NCI-H446 (cell line): ENCODE measurements around the gene GAS2L2.
"Not testable (repeated sequence)": the region's sequence is repeated elsewhere in the genome, so short reads cannot be mapped to it uniquely, and the experiment has no call there.

Source experiments
- DNase-seq, 2 experiments: peaks; one replicate each; lab custom pipeline; 2025; lab: John Stamatoyannopoulos, UW

The GAS2L2 gene

DNA sequence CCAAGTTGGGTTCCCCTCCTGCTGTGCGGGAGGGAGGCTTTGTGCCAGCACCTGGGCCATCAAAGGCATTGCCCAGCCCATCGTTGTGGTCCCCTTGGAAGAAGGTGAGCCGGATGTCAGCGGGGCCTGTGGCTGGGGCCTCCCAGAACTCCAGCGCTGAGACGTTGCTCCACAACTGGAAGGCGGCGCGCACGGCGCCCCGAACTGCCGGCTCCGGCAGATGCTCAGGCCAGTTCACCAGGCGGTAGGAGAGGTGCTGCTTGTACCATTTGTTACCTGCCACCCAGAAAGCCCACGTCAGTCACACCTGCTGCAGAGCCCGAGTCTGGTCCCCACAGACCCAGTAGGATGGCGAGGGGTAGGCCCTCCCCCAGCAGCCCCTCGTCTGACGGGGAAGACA lies 20.1 kb upstream of the GAS2L2 start:
- DNase-seq = no peak

DNA sequence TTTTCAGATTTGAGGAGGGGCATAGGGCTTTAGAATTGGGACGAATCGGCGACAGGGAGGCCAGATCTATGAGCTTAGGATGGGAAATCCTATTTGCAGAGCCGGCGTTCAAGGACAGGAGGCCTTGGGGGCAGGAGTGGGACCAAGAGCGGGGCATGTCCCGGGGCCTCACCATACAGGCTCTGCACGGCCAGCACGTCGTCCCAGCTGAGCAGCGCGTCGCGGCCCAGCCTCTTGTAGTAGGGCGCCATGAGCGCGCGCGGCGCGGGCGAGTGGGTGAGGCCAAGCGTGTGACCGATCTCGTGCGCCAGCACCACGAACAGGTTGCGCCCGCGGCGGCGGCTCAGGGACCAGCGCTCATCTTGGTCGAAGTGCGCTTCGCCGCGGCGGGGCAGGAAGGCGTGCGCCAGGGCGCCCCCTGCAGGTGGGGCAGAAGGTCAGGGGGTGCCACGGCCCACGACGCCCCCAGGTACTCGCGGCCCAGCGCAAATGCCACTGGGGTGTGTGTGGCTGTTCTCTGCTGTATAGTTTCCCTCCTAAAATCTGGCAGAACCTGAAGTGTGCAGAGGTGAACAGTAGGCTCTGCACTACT lies 17.0 kb upstream of the GAS2L2 start:
- no peak for DNase-seq

DNA sequence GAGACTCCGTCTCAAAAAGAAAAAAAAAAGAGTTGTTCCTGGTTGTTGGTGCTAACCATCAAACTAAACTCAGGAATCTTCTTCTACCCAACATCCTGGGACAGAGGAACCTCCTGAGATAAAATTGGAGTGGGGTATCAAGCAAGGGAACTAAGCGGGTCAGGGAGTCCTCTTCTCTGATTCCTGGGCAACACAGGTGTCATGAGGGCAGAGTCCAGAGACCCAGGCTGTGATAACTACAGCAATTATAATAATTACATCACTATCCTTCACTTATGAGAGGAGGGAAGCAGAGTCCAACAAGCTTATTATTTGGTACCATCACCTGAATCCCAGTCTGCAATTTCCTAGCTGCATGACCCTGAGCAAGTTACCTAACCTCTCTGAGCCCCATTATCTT lies 15.8 kb upstream of the GAS2L2 start:
- DNase-seq = no peak

DNA sequence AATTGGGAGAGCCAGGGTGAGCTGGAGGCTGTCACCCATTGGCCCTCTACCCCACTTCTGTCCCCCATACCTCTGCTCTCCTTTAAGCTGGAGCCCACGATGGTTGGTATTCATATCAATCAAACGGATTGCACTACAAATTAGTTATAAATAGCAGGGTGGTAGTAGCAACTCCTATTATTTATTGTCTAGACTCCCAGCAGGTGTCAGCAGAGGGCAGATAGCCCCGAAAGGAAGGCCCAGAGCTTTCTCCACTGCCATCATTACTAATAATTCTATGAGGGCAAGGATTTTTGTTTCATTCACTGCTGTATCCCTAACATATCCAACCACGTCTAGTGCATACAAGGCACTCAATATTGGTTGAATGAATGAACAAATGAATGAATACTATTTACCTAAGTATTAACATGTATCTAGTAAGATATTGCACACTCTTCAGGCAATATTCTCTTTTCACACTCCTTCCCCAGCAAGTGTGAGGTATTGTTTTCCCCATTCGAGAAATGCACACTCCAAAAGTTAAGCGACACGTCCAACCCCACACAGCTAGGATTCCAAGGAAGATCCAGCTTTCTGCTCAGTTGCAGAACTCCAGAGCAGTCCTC lies 14.0 kb upstream of the GAS2L2 start:
- DNase-seq = peak; percentile 11 to 56

GRCh38 chr17:35766489-35766877 lies 13.4 kb upstream of the GAS2L2 start:
- DNase-seq = no peak

GRCh38 chr17:35765756-35766488 lies 12.9 kb upstream of the GAS2L2 start:
- DNase-seq = no peak

GRCh38 chr17:35765086-35765710 lies 12.2 kb upstream of the GAS2L2 start:
- DNase-seq = no peak

DNA sequence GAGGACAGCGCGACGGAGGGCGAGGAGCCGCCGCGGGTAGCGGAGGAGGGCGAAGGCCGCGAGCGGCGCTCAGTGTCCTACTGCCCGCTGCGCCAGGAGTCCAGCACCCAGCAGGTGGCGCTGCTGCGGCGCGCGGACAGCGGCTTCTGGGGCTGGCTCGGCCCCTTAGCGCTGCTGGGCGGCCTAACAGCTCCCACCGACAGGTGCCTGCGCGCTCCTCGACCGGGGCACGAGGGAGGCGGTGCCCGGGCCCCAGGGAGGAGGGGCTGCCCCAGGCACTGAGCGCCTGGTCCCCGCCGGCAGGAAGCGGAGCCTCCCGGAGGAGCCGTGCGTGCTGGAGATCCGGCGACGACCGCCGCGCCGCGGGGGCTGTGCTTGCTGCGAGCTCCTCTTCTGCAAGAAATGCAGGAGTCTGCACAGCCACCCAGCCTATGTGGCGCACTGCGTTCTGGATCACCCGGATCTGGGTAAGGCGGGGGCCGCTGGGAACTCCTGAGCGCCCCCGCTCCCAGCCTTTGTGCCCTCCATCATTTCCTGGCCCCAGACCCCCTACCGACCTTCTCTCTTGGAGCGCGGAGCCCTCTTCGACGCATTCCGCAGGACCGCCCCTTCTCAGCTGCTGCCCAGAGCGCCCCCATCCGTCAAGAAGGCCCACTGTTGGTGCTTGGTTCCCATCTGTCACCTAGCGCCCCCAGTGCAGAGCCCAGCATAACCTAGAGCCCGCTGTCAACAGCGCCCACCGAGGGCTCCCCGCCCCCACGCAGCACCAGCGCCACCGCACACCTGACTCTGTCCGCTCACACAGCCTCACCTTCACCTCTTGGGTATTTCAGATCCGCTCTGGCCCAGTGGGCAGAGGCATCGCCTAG lies 11.3 kb upstream of the GAS2L2 start:
- peak; percentile 35 to 86 for DNase-seq

GRCh38 chr17:35763767-35764122 lies 10.7 kb upstream of the GAS2L2 start:
- no peak for DNase-seq

DNA sequence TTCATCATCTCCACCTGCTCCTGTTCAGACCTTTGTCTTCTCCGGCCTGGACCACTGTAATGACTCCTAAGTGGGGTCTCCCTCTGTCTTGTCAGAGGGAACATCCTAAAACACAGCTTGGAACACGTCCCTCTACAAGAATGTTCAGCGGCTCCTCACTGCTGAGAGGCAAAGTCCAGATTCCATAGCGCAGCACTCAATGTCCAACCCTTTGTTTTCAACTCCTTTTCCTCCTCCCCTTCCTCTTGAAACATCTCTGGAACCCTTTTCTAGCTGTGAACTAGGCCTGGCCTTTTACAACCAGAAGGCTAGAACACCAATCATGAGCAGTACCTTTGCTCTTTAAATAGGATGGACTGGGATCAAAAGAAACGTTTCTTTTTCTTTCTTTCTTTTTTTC lies 8.6 kb upstream of the GAS2L2 start:
- DNase-seq = no peak

GRCh38 chr17:35760587-35760986 lies 7.5 kb upstream of the GAS2L2 start, which contains the start of gene C17orf50:
Gene C17orf50, plus strand, starts transcription at chr17:35760887. Its CDS starts 55 bp downstream, at chr17:35760942.
- DNase-seq = no peak

- no peak for DNase-seq
Observed at GRCh38 chr17:35757243-35757642, 4.2 kb upstream of the GAS2L2 start.

DNA sequence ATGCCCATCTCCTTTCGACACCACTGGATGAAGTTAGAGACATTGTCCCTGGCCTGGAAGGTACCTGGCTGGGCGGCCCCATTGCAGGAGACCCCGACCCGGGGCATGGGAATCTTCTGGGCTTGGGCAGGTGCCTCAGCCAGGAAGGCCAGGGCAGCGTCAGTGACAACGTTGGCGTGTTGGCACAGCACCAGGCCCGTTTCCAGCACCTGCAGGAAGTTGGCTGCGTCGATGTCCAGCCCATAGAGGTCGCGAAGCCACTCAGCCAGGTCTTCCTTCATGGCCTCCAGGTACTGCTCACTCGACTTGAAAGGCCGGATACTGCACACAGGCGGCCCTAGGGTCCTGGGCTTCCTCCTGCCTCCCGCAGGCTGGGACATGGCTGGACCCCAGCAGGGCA lies 568 bp downstream of the GAS2L2 start:
- DNase-seq = no peak

DNA sequence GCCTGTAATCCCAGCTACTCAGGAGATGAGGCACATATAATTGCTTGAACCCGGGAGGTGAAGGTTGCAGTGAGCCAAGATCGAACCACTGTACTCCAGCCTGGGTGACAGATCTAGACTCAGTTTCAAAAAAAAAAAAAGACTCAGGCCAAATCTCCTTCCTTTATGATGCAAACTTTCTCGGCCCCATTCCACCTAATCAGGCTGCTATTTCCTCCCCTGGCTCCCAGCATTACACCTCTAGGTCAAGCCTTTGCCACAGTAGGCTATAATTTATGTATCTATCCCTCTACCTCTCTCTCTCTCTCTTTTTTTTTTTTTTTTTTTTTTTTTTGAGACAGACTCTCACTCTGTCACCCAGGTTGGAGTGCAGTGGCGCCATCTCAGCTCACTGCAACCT lies 1.5 kb downstream of the GAS2L2 start:
- not testable (repeated sequence) for DNase-seq

- DNase-seq = no peak
Observed at GRCh38 chr17:35750526-35751395, 2.3 kb downstream of the GAS2L2 start.

DNA sequence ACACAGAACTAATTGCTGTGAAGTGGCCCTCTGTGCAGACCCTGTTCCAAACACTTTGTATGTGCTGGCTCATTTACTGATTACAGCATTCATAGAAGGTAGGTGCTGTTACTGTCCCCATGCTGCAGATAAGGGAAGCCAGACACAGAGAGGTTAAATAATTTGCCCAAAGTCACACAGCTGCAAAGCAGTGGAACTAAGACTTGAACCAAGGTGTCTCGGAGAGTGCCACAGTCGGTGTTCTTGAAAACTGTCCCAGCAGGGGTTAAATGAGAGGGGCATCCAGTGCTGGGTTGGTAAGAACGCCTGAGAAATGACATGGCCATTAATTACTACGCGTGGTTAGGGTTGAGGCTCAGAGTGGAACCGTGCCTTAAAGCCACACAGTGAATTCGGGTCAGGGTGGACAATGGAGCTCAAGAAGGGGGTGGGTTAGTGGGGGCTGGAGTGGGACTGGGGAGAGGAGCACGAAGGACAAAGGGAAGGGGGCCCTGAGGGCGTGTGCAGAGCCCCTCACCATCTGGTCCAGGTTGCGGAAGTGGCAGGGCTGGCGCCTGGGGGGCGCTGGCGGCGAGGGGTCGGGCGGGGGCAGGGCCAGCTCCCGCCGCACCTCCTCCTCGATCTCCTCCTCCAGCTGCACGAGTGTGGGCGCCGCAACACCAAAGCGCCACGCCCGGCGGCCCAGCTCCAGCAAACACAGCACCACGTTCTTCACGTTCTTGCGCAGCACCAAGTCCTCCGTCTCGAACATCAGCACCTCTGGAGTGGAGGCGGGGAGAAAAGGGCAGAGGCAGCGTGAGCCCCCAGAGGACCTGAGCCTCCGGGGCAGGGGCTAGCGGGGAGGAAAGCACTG lies 3.3 kb downstream of the GAS2L2 start:
- DNase-seq = no peak

DNA sequence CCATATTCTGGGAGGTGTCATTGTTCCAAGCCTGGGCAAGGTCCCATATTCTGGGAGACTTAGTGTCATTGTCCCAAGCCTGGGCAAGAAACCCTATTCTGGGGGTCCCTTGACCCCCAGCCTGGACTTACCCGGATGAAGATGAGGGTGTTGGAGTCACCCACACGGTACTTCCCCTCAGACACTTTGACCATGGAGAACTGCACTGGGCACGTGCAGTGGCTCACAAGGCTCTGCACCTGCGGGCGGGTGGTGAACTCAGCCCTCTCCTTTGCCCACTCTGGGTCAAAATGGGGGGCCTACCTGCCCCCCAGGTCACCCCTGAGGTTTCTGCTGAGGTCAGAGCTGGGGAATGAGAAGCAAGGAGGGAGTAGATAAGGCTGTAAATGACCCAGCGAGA lies 4.1 kb downstream of the GAS2L2 start:
- no peak for DNase-seq

GRCh38 chr17:35748341-35748841 lies 4.6 kb downstream of the GAS2L2 start:
- DNase-seq = peak in 1 of 2 experiments; percentile 26

- DNase-seq = peak; percentile 50 to 85
Observed at GRCh38 chr17:35747540-35748017, 5.5 kb downstream of the GAS2L2 start.
